Ishikawa (cell line): ENCODE results near the gene HSD3B2.

ENCODE experiments used
- CEBPB ChIP-seq: IDR thresholded peaks from 2 replicates; pipeline ENCODE4 v1.6.1; 2012
- CREB1 ChIP-seq: IDR thresholded peaks from 2 replicates; pipeline ENCODE4 v1.6.1; 2012; ENCODE audit warnings: low read depth
- EGR1 ChIP-seq: IDR thresholded peaks from 2 replicates; pipeline ENCODE4 v1.6.1; 2012
- EP300 ChIP-seq: IDR thresholded peaks from 2 replicates; pipeline ENCODE4 v1.6.1; 2012; ENCODE audit warnings: borderline replicate concordance
- FOXM1 ChIP-seq: IDR thresholded peaks from 2 replicates; pipeline ENCODE4 v1.6.1; 2012; ENCODE audit warnings: low read depth, borderline replicate concordance
- MAX ChIP-seq: IDR thresholded peaks from 2 replicates; pipeline ENCODE4 v1.6.1; 2012
- NFIC ChIP-seq: IDR thresholded peaks from 2 replicates; pipeline ENCODE4 v1.6.1; 2012
- RAD21 ChIP-seq: IDR thresholded peaks from 2 replicates; pipeline ENCODE4 v1.6.1; 2012; ENCODE audit warnings: low read depth
- REST ChIP-seq: IDR thresholded peaks from 2 replicates; pipeline ENCODE4 v1.6.1; 2012; ENCODE audit warnings: low read depth, mild to moderate bottlenecking
- TAF1 ChIP-seq: IDR thresholded peaks from 2 replicates; pipeline ENCODE4 v1.6.1; 2012; ENCODE audit warnings: low read depth, mild to moderate bottlenecking
- TCF12 ChIP-seq: IDR thresholded peaks from 2 replicates; pipeline ENCODE4 v1.6.1; 2012; ENCODE audit warnings: low read depth
- TEAD4 ChIP-seq: IDR thresholded peaks from 2 replicates; pipeline ENCODE4 v1.6.1; 2012
- YY1 ChIP-seq: IDR thresholded peaks from 2 replicates; pipeline ENCODE4 v1.6.1; 2012; ENCODE audit warnings: low read depth
- ZBTB7A ChIP-seq: IDR thresholded peaks from 2 replicates; pipeline ENCODE4 v1.6.1; 2012; ENCODE audit warnings: low read depth
- TF ChIP-seq, protein P1 (sequence below): IDR thresholded peaks from 2 replicates; pipeline ENCODE4 v1.6.1; 2012

HSD3B2 gene

DNA sequence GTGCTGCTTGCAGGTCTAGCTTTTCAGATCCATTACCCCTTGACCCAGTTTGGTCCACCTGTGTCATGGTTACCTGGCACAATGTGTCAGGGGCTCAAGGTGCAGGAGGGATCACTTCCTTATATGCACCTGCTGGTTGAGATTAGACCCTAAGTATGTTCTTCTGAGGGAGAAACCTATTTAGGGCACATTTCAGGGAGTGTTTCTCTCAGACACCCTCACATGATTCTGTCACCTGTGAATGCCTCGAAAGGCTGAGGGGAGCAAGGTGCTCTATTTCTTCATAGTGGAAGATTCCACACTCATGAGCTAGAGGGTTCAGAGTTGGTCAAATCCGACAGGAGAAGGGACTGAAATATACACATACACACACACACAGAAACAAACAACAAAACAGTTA is 15.5 kb downstream of the HSD3B2 start:
- TF ChIP-seq, protein P1, sequence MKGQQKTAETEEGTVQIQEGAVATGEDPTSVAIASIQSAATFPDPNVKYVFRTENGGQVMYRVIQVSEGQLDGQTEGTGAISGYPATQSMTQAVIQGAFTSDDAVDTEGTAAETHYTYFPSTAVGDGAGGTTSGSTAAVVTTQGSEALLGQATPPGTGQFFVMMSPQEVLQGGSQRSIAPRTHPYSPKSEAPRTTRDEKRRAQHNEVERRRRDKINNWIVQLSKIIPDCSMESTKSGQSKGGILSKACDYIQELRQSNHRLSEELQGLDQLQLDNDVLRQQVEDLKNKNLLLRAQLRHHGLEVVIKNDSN, result no peak
- TF ChIP-seq MAX (no peak), CREB1 (no peak), FOXM1 (no peak), CEBPB (no peak), REST (no peak), NFIC (no peak), EGR1 (no peak)

DNA sequence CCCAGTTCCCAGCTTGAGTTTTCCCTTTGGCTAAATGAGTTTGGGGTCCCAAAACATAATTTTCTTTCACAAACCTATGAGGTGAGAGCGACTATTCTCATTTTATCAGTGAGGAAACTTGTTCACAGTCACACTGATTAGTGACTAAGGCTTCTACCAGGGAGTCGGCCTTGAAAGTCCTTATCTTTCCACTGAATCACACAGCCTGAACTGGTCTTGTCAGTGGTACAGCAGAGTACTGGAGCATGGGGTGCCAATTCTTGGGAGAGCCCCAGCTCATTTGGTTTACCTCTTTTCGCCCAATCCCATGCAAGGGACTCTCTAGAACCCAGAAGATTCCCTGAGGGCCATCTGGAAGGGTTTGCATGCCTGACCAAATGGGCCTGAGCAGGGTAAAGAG is 16.9 kb downstream of the HSD3B2 start:
- TF ChIP-seq, protein P1, result no peak
- no peak for TF ChIP-seq EP300
- TF ChIP-seq REST, result no peak
- TF ChIP-seq ZBTB7A, result no peak
- TF ChIP-seq YY1, result no peak
- TF ChIP-seq MAX, result no peak
- TF ChIP-seq EGR1, result no peak
- no peak for TF ChIP-seq CEBPB
- no peak for TF ChIP-seq NFIC
- TF ChIP-seq RAD21, result no peak
- TF ChIP-seq CREB1, result no peak
- no peak for TF ChIP-seq TEAD4
- TF ChIP-seq TCF12, result no peak

DNA sequence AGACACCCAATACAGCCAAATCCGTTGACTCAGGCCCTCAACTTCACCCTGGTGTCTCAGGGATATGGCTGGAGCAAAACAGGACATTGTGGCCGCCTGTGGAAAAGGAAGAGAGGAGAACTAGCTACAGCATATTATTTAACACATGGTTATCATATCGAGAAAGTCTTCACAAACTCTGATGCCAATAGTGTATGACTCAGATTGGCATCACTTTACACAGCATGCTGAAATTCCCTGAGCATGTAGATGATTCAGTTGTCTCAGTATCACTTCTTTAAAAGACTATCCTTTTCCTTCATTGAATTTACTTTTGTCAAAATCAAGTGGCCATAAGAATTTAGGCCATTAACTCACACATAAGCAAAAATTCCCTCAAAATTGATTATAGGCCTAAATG is 20.1 kb downstream of the HSD3B2 start:
- TF ChIP-seq TAF1, result no peak
- no peak for TF ChIP-seq RAD21
- no peak for TF ChIP-seq CEBPB
- no peak for TF ChIP-seq EP300
- TF ChIP-seq MAX, result no peak
- no peak for TF ChIP-seq EGR1
- TF ChIP-seq, protein P1, result no peak
- no peak for TF ChIP-seq YY1

- TF ChIP-seq TAF1 (no peak), YY1 (no peak), CEBPB (no peak), EGR1 (no peak), TEAD4 (no peak), NFIC (no peak), FOXM1 (no peak), MAX (no peak), TCF12 (no peak), CREB1 (no peak), RAD21 (no peak), EP300 (no peak), REST (no peak), ZBTB7A (no peak)
- TF ChIP-seq, protein P1, result no peak
These were observed 23.8 kb downstream of the HSD3B2 start for GRCh38 chr1:119438761-119439160.
